Hematopoietic multipotent progenitor cell treated with erythropoietin and hydrocortisone succinate and interleukin-3 and kit ligand, for 15 days (in vitro differentiated cells): Measurements from ENCODE around the gene USF2.

Source experiments
- DNase-seq: peaks from one replicate; pipeline ENCODE4 v3.0.0-alpha.2; 2015; ENCODE audit warnings: low spot score

USF2 gene

DNA sequence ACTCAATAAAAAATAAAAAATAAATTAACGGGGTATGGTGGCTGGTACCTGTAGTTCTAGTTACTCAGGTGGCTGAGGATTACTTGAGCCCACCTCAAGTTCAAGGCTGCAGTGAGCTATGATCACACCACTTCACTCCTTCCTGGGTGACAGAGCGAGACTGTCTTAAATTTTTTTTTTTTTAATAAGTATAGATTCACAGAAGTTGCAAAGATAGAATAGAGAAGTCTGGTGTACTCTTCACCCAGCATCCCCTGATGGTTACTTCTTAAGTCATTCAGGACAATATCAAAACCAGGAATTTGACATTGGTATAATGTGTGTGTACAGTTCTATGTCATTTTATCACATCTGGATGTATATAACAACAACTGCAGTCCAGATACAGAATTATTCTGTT lies 52.5 kb downstream of the USF2 start:
- DNase-seq: no peak

DNA sequence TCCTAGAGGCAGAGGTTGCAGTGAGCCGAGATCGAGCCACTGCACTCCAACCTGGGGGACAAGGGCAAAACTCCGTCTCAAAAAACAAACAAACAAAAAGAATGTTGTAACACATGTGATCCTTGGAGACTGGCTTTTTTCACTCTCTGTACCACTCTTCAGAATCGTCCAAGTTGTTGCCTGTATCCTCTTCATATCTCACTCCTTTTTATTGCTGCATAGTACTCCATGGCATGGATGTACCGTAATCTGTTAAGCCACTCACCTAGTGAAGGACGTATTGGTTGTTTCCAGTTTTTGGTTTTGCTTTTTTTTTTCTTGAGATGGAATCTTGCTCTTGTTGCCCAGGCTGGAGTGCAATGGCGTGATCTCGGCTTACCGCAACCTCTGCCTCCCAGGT lies 53.3 kb downstream of the USF2 start:
- no peak for DNase-seq

DNA sequence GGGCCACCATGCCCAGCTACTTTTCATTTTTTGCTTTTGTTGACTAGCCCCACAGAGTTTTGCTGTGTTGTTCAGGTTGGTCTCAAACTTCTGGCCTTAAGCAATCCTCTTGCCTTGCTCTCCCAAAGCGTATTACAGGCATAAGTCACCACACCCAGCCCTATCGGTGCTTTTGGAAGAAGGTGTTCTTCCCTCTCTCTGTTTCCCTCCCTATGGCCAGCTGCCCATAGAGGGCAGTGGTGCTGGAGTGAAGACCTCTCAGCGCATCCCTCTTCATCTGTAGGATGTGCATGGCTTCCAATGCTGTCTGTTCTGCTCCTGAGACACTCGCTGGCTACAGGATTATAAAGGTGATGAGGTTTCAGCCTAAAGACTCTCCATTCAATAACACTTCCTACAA lies 58.9 kb downstream of the USF2 start:
- no peak for DNase-seq

DNA sequence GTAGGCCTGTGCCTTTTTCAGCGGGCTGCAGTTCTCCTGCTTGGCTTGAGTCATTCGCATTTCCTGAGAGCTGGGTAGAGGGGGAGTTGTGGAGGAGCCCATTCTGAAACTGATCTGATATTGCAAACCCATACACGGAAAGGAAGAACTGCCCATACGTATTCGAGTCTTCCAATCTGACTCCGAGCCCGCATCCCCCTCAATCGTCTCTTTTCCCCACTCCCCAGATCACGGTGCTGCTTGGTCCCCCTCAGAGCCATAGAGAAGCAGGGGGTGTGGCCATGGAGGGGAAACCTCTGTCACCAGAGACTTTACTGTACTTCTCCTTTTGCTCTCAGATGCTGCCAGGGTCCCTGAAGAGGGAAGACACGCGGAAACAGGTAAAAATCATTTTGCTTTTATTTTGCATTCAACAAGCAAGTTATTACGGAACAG lies 60.1 kb downstream of the USF2 start, which contains the start of gene CD22:
TSS of gene CD22 (plus strand) at position 337 of the 435 bp plus-strand sequence. CDS start 2,854 bp downstream, outside the sequence.
- DNase-seq: no peak

DNA sequence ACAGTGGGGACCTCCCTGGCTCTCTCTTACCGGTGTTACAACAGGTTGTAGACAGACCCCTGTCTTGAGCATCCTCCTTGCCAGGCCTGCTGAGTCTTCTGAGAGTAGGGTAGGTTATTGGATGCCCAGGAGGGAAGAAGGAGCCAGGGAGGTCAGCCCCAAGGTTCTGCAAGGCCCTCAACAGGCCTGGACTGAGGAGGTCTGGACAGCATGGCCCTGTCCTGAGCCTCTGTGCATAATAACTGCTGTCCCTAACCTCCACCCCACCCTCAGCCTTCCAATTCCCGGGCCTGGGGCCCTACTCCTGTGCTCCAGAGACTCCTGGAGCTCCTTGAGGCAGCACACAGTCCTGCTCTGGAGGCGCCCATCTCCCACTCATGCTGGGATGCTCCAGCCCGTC lies 60.6 kb downstream of the USF2 start:
- no peak for DNase-seq
